Peyer's patch (tissue), 4 donors: ENCODE results near the gene CADPS2. TPM values are rescaled to one million over a fixed set of nuclear protein-coding genes. Genes with fewer than 3 reads are reported as not detected.

ENCODE experiments used
- DNase-seq, 3 donors: peaks; one replicate each; pipeline ENCODE4 v3.0.0-alpha.2; 2017 to 2019
- H3K27ac ChIP-seq, 4 donors: fragments of 200-600 bp; sonication (generic); one replicate each; pipeline ENCODE4 v1.5.1; 2016 to 2019
- H3K27me3 ChIP-seq, 2 donors: fragments of 200-600 bp; sonication (generic); one replicate each; pipeline ENCODE4 v1.5.1; 2019
- H3K36me3 ChIP-seq, 3 donors: fragments of 200-600 bp; sonication (generic); one replicate each; pipeline ENCODE4 v1.5.1; 2016 to 2019
- H3K4me1 ChIP-seq, 4 donors: fragments of 200-600 bp; sonication (generic); one replicate each; pipeline ENCODE4 v1.5.1; 2016 to 2019
- H3K4me3 ChIP-seq, 4 donors: fragments of 200-600 bp; sonication (generic); 1 replicate in 3 of 4; 2 replicates in 1 of 4; pipeline ENCODE4 v1.5.1; 2016 to 2019; ENCODE audit warnings: mild to moderate bottlenecking in 1 of 4
- H3K9me3 ChIP-seq, 4 donors: fragments of 200-600 bp; sonication (generic); one replicate each; pipeline ENCODE4 v1.5.1; 2016 to 2019; ENCODE audit warnings: mild to moderate bottlenecking in 1 of 4
- CTCF ChIP-seq, 6 experiments: fragments of 450-650 bp in 4 of 6; fragments of 200-600 bp in 2 of 6; sonication (generic) in 1 of 6; IDR thresholded peaks; one replicate each; pipeline ENCODE4 v1.5.1; 2017 to 2019; ENCODE audit warnings: antibody characterized with exemption in 6 of 6, mild to moderate bottlenecking in 3 of 6, moderate library complexity in 1 of 6
- POLR2A ChIP-seq, 2 donors: fragments of 450-650 bp; IDR thresholded peaks; one replicate each; pipeline ENCODE4 v1.5.1; 2017; ENCODE audit warnings: antibody characterized with exemption in 2 of 2, mild to moderate bottlenecking in 2 of 2, moderate library complexity in 2 of 2
- total RNA-seq, 4 donors: library from RNA; depleted of rRNA; stranded (reverse); fragments of >200 nt; gene quantifications; one replicate each; pipeline ENCODE4 v1.1.0, GENCODE V29; 2016

The CADPS2 gene
- total RNA-seq, 4 donors from 2014 or later: 11.4 to 21.5 (median 16.5) TPM

- H3K4me3 ChIP-seq: no peak overlapping the region
- H3K27me3 ChIP-seq: no peaks in the 10 kb centered on the region
- no peak for TF ChIP-seq CTCF (IDR thresholded peaks at IDR 0.05)
- no peak for TF ChIP-seq POLR2A (IDR thresholded peaks at IDR 0.05)
- no peak overlapping the region for H3K27ac ChIP-seq
- DNase-seq: no peak
- H3K4me1 ChIP-seq: no peaks in the 10 kb centered on the region
- H3K9me3 ChIP-seq: no peaks in the 10 kb centered on the region
- H3K36me3 ChIP-seq: no peaks in the 10 kb centered on the region
Observed at GRCh38 chr7:122460936-122461335, 425.3 kb downstream of the CADPS2 start.

- no peaks in the 10 kb centered on the region for H3K9me3 ChIP-seq
- no peak for DNase-seq
- H3K4me1 ChIP-seq: no peaks in the 10 kb centered on the region
- no peaks in the 10 kb centered on the region for H3K36me3 ChIP-seq
- H3K27me3 ChIP-seq: no peaks in the 10 kb centered on the region
- no peak overlapping the region for H3K4me3 ChIP-seq
- H3K27ac ChIP-seq: no peak overlapping the region
- TF ChIP-seq CTCF (IDR thresholded peaks at IDR 0.05): no peak
- no peak for TF ChIP-seq POLR2A (IDR thresholded peaks at IDR 0.05)
Observed at GRCh38 chr7:122457969-122458368, 428.3 kb downstream of the CADPS2 start.

GRCh38 chr7:122457325-122457724, 428.9 kb downstream of the CADPS2 start:
- Histone ChIP-seq H3K4me1 (no peaks in the 10 kb centered on the region), H3K27me3 (no peaks in the 10 kb centered on the region), H3K9me3 (no peaks in the 10 kb centered on the region), H3K4me3 (no peak overlapping the region), H3K36me3 (no peaks in the 10 kb centered on the region), H3K27ac (no peak overlapping the region)
- DNase-seq: no peak
- TF ChIP-seq CTCF (IDR thresholded peaks at IDR 0.05): no peak
- TF ChIP-seq POLR2A (IDR thresholded peaks at IDR 0.05): no peak

- H3K4me1 ChIP-seq: no peaks in the 10 kb centered on the region
- no peak overlapping the region for H3K27ac ChIP-seq
- DNase-seq: no peak
- no peak for TF ChIP-seq CTCF (IDR thresholded peaks at IDR 0.05)
- TF ChIP-seq POLR2A (IDR thresholded peaks at IDR 0.05): no peak
- no peaks in the 10 kb centered on the region for H3K27me3 ChIP-seq
- H3K9me3 ChIP-seq: no peaks in the 10 kb centered on the region
- no peaks in the 10 kb centered on the region for H3K36me3 ChIP-seq
- no peak overlapping the region for H3K4me3 ChIP-seq
Observed at GRCh38 chr7:122454776-122455507, 431.3 kb downstream of the CADPS2 start.

GRCh38 chr7:122453432-122453831, 432.8 kb downstream of the CADPS2 start:
- Histone ChIP-seq H3K27ac (no peak overlapping the region), H3K4me3 (no peak overlapping the region), H3K36me3 (no peaks in the 10 kb centered on the region), H3K9me3 (no peaks in the 10 kb centered on the region), H3K27me3 (no peaks in the 10 kb centered on the region), H3K4me1 (no peaks in the 10 kb centered on the region)
- DNase-seq: no peak
- TF ChIP-seq CTCF (IDR thresholded peaks at IDR 0.05) (no peak), POLR2A (IDR thresholded peaks at IDR 0.05) (no peak)
